ENCODE data around the gene ADORA1. TPM values are rescaled to one million over a fixed set of nuclear protein-coding genes. Genes with fewer than 3 reads are reported as not detected.

The ADORA1 gene
- total RNA-seq, 2 donors from 2014 or later, result 19.9 to 27.9 TPM

DNA sequence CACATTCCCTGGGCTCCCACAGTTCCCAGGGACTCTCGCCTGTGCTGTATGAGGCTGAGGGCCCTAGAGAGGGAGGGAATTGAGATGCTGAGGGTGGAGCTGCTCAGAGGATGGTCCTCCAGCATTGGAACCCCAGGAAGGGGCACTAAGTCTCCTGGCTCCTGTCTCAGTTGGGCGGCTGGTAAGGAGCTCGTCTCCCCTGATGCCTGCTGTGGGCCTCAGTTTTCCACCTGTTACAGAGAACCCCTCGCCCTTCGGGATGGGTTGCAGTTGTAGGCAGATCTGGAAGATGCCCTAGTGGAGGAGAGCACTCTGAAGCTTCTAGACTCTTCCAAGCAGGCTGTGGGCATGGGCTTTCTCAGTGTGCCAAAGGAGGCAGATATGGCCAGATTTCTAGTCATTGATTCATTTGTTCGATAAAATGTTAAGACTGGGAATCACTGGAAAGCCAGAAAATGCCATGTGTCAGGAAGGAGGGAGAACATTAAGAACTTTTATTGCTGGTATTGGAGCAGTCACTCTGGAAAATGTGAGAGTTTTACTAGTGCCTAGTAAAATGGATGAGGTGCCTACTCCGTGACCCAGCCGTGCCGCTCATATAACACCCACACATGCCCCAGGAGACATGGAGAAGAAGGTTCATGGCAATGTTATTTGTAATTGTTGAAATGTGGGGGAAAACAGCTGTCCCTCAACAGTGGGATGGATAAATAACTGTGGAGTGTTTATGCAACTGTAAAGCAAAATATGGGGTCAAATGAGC, 48.9 kb downstream of the ADORA1 start:
- no peak for DNase-seq
- intact Hi-C loops (cut with DNase I), result no loop called here
- no peak for ATAC-seq

DNA sequence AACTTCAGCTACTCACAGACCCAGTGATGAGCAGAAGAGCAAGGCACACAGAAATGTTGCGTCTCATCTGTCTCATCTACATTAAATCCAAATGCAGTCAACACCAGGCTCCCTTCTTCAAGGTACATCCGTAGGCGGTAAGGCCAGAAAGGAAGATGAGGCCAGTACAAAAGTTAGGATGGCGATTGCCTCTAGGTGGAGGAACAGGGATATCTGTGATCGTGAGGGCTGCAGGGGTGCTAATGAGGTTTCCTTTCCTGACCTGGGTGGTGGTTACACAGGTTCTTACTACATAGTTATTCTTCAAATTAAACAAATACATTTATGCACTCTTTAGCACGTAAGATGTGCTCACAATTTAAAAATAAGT, 49.5 kb downstream of the ADORA1 start:
- DNase-seq (no peak), ATAC-seq (no peak)
- intact Hi-C loops (cut with DNase I), result no loop called here

DNA sequence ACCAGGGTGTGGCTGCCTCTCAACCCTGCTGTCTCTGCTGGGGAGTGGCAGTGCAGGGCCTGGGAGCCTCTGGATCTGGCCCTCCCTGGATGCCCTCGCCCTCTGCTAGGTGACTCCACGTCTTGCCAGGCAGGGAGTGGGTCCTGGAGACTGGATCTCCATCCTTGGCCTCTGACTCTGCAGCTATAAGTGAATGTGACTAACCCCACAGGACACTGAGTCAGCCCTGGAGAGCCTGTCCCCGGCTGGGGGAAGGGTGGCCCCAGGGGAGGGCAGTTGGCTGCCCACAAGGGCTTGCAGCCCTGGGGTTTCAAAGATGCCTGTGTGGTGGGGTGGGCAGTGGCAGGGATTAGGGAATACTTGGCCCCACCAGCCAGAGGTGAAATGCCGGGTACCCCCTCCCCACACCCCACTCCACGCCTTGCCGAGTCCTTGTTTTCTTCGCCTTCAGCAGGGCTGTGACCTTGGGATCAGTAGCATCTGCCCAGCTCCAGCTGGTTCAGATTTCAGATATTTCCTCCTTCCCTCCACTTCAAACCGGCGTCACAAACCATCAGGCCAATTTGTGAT, 50.0 kb downstream of the ADORA1 start:
- ATAC-seq (peak in 1 of 2 donors; percentile 44), DNase-seq (no peak)
- intact Hi-C loops (cut with DNase I), result no loop called here

DNA sequence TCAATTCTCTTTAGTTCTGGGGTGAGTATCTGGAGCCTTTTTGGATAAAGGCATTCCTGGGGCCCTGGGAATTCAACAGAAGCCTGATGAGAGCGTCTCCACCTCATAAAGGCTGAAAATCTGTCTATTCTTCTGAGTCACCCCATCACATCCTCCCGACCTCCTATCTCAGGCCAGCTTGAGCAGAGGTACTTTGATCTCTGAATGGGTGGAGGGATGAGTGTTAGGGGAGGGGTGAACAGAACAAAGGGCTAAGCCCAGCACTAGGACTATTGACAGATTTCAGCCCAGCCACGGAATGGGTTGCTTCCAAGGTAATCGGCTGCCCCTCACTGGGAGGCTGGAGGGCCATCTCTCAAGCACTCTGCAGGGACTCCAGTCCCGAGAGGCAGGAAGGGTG, 50.6 kb downstream of the ADORA1 start:
- ATAC-seq (no peak), DNase-seq (no peak)
- intact Hi-C loops (cut with DNase I), result no loop called here

DNA sequence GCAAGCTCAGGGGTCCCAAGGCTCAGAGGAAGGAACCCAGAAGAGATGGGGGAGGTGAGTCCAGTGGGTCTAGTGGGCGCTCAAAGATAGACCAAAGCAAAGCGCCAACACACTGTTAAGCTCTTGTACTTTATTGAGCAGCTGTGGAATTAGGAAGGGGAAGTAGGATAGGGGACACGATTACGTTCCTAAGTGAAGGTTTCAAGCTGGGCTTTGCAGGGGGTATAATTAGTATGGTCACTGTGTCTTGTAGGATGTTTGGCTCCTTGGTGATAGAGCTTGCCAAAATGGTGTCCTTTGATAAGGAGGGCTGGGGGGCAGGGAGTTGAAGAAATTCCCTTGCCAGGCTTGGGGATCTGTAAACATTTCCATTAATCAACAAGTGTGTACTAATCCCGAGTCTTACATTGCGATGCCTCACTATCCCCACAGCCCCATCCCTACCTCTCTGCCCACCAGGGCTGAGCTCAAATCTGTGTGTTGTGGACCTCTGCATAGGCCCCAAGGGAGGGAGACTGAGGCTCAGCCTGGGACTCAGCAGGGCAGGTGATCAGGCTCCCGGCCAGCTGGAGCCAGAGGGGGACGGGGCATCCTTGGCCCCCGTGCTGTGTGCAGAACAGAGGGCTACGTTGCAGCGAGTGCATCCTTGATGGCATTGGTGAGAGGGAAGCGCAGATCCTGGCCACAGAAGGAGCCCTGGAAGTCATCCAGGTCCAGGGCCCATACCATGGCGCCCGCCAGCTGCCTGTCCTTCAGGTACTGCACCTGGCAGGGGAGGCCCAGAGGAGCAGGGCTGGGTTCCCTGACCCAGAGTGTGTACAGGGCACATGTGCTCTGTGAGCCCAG, 51.5 kb downstream of the ADORA1 start:
- intact Hi-C loops (cut with DNase I), result no loop called here
- DNase-seq (no peak), ATAC-seq (no peak)

DNA sequence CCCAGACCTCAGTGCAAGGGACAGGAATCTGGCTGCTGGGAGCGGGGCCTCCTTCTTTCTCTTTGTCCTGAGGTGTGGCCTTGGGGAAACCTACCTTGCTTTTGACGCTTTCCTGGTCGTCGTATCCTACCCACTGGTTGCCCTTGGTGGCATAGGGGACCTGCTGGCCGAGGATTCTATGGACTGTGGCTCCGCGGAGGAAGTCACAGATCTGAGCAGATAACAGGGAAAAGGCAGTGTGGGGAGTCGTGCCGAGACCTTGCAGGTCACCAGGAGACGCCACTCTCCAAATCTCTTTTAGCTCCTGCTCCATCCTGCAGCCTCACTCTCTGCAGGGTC, 52.1 kb downstream of the ADORA1 start:
- intact Hi-C loops (cut with DNase I), result no loop called here
- ATAC-seq, result no peak
- DNase-seq, result no peak

DNA sequence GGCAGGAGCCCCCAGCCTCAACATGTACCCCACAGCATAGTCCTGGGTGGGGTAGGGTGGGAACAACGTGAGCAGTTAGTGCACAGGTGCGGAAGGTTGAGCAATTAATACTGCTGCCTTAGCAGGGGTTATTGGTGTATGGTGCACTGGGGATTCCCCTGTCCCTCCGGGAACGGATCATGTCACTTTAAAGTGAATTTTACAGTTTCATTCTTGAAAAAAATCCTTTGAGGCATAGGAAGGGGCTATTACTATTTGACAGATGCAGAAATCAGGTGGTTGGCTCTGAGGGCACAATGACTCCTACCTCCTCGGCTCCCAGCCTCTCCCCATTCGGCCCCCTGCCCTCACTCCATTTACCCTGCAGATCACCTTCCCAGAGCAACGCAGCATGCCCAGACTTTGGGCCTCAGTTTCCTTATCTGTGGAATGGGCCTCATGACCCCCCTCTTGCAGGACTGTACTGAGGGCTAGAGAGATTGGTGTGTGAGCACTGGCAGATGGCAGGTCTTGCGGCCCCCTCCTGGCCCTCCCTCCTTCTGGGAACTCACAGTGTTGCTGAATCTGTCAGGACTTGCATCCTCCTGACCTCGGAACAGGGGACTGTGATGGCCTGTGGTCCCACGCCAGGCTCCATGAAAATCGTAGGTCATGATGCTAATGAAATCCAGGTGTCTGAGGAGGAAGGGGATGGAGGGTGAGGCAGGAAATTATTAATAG, 53.2 kb downstream of the ADORA1 start:
- DNase-seq (no peak), ATAC-seq (no peak)
- intact Hi-C loops (cut with DNase I), result no loop called here

DNA sequence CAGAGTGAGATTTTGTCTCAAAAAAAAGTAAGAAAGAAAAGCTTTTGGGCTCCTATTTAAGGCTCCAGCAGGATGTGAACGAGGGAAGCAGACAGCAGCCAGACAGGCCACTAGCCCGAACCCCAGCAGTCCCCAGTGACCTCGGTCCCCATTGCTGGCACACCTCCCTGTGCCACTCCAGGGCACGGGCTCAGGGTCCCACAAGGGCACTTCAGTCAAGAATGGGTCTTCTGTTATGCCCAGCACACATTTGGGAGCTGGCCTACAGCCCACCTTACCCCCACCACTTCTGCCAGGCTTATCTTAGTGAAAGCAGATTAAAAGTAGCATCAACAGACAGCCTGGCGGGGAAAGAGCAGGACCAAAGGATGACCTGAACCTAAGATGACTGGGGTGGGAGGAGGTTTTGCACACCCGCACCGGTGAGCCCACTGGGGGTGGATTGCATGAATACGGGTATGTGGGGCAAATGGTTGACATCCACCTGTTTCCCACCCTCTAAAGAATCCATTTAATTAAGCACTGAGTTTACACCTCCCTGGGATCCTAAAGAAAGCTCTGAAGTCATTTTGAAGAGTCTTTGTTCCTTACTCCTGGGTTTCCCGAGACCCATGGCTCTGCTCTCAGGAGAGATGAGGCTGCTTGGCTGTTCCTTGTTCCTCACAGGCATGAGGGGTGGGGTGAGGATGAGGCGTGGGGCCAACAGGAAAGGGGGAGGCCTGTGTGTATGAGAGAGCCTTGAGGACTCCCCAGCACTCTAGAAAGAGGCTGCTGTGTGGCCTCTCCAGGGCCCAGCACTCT, 54.3 kb downstream of the ADORA1 start:
- DNase-seq (no peak), ATAC-seq (no peak)
- intact Hi-C loops (cut with DNase I), result no loop called here

DNA sequence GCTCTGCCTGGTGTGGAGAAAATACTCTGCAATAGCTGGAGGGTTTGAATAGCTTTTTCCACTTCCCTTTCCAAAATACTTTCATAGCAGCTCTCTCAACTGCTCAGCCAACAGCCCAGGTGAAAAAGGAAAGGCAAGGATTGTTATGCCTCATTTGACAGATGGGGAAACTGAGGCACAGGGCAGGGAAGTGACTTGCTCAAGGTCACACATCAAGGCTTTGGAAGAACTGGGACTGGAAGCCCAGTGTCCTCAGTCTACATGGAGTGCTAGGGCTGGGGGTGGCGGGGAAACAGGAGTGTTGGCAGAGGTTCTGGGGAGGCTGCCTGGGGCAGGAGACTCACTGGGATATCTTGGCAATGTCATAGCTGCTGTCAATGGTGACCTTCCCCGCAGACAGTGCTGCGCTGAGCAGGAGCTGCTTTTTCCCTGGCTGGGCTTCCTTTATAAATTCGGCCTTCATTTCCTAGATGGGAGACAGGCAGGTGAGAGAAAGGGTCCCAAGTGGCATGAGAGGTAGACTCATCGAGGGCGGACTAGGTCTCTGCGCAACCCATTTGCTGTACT, 54.9 kb downstream of the ADORA1 start:
- intact Hi-C loops (cut with DNase I), result no loop called here
- no peak for ATAC-seq
- DNase-seq, result no peak

DNA sequence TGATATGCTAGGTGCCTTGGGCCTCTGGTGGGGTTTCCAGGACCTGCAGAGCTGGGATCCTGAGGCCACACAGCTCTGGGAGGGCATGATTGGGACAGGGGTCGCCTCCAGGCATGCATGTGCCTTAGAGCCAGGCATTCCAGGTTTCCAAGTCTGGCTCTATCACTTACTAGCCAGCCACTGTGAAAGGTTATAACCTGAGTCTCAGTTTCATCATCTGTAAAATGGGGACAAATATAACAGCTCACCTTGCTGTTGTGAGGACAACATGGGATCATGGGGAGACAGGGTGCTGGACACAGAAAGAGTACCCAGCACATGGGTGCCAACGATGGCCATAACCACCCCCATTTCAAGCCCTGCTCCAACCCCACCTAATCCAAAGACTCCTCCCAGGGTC, 56.3 kb downstream of the ADORA1 start:
- intact Hi-C loops (cut with DNase I), result no loop called here
- no peak for ATAC-seq
- DNase-seq, result no peak

DNA sequence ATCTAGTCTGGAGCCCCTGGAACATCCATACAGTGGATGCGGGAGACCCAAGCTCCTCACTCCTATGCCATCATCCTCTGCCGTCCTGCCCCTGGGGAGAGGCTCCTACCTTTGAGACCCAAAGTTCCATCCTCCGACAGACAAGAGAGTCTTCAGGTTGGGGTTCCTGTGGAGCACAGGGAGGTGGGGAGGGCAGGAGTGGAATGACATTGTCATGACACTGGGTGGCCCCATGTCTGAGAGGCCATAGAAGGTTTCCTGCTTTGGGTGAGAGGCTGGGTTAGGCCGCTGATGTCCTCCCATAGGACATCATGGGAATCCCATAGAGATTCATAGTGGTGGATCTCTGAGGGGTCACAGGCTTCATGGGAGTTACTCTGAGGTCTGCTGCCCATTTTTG, 56.9 kb downstream of the ADORA1 start:
- intact Hi-C loops (cut with DNase I), result no loop called here
- no peak for DNase-seq

DNA sequence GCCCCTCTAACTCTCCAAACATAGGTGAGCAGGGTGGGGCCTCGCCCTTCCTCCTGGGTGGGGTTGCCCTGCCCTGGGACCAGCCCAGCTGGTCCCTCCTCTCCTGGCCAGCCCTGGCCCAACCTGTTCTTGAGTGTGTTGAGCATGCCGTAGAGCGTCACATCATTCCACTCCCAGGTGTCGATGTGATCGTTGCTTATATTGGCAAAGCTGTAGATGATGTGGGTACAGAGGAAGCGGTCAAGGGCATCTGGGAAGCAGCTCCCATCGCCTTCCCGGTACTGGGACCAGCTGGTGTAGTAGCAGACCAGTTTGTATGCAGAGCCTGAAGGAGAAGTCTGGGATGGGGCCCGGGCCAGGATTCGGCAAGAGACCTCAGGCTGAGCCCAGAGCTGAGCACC, 57.5 kb downstream of the ADORA1 start:
- intact Hi-C loops (cut with DNase I), result no loop called here
- ATAC-seq (no peak), DNase-seq (no peak)

More for the DNA sequence above, 56.9 kb downstream of the ADORA1 start:
- no peak for ATAC-seq

DNA sequence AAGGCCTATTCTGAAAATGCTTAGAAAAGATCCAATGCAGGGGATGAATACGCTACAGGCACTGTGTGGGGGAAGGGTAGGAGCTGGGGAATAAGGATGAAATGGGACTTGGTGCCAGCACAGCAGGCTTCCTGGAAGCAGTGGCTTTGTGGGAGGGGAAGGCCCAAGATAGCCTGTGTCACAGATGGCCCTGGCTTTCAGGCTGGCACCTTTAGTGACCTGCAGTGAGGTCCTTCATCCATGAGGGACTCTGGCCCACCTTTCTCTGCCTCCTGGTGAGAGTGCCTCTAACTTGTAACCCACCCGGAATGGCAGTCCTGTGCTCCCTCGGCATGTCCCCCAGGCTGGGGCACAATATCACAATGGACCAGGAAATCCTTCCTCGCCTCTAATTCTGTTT, 58.1 kb downstream of the ADORA1 start:
- DNase-seq (no peak), ATAC-seq (no peak)
- intact Hi-C loops (cut with DNase I), result no loop called here

DNA sequence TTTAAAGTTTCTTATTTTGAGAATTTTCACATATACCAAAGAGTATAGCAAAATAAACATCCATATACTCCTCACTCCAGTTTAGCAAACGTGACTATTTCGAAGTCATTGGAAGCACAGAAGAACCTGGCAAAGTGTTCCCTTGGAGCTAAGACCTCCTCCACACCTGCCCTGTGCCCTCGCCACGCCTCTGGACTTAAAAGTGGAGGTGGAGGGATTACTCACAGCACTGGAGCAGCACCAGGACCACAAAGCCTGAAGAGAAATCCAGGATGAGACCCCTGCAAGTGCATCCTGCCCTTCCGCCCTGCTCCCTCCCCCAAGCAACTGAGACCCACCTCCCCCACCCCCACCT, 58.5 kb downstream of the ADORA1 start:
- ATAC-seq (peak in 1 of 2 donors; percentile 18), DNase-seq (no peak)
- intact Hi-C loops (cut with DNase I), result no loop called here

DNA sequence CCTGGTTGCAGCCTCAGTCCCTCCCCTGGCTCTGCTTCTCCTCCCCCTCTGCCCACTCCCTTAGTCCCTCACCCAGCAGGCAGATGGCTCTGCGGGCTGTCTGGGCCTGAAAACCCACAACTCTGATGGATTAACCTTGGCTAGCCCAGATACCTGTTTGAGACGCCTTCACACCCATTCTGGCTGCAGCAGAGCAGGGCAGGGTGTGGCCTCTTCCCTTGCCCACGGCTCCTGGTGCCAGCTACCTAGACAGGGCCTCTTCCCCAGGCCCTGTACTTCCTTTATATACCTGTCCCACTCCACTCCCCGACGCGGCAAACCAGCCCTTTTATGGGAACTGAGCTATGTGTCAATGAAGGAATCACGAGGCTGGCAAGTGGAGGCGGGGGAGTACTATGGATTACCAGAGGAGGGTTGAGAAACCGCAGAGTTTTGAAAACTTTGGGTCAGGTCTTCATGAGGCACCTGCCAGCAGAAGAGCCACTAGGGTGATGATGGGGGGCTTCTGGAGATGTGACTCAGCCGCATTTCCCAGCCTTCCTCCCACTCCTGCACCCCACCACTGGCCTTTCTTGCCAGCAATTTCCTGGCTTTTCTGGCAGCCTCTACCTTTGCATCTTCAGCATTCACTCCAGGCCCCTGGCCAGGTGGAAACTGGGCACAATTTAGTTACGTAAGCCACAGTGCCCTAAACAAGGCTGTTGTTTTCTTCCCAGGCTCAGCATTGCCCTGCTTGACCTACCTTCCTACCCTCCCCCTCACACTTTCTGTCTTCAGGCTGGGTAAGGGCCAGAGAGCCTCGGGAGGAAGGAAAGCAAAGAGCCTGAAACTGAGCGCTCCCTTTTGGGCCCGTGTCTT, 59.1 kb downstream of the ADORA1 start, which contains the start of gene CHI3L1:
Gene CHI3L1, minus strand, starts transcription at position 259 of the 858 bp plus-strand sequence. Its CDS starts 81 bp downstream, at position 178.
- peak; percentile 36 for DNase-seq
- ATAC-seq, result peak; percentile 51 to 62
- intact Hi-C loops (cut with DNase I), result no loop called here

DNA sequence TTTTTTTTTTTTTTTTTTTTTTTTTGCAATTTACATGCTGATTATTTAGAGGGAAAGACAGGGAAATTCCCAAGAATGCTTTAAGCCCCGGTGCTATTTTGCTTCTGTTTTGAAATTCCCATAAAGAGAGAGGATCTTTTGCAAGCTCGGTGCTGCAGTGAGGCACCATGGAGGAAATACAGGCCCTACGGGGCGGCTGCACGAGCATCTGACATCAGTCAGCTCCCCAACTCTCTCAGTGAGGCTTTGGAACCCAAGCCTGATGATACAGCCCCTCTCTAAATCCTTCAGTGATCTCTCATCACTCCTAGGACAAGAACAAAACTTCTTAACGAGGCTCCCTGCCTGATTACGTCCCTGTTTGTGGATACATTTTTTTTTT, 59.8 kb downstream of the ADORA1 start:
- ATAC-seq (peak in 1 of 2 donors; percentile 8), DNase-seq (no peak)
- intact Hi-C loops (cut with DNase I), result no loop called here

DNA sequence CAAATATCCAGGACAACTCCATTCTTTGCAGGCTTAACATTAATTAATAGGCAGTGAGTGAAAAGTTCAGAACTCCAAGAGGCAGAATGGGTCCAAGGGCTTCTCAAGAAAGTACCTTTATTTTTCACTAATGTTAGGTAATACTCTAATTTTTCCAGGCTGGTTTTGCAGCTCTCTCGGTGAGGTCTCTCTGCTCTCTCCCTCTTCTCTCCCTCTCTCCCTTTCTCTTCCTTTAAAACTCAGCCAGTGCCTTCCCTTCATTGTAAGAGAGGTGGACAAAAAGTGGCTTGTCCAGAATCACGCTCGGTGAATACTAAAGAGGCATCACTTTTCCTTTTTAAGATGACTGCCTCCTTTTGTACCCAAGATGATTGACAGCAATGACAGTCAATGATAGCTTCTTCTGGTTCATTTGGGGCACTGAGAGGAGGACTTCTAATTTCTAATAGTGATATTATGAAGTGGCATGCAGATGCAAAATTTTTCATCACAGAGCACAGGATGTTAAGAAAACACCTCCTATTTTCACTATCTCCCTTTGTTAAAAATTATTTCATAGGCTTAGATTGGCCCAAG, 60.3 kb downstream of the ADORA1 start:
- no peak for DNase-seq

More for the DNA sequence above, 60.3 kb downstream of the ADORA1 start:
- no peak for ATAC-seq
- intact Hi-C loops (cut with DNase I), result no loop called here
